H1 (cell line): Measurements from ENCODE around the gene SLC34A1. TPM values are rescaled to one million over a fixed set of nuclear protein-coding genes. Genes with fewer than 3 reads are reported as not detected.

ENCODE experiments used
- CTCF ChIA-PET: fragments of 300-600 bp; sonication (Branson Sonifier 250); formaldehyde crosslinking; loops from one replicate; lab custom pipeline; 2021; ENCODE audit not compliant: partially characterized antibody; lab: Charles Lee
- POLR2A ChIA-PET: fragments of 300-600 bp; sonication (Branson Sonifier 250); formaldehyde crosslinking; loops from one replicate; lab custom pipeline; 2021; ENCODE audit warnings: inconsistent platforms; ENCODE audit not compliant: partially characterized antibody; lab: Charles Lee
- DNase-seq, 2 experiments: peaks; one replicate each; pipeline versions ENCODE4 v3.0.0 to v3.0.0-alpha.2; 2010 to 2022; ENCODE audit warnings: low spot score in 2 of 2, low read depth in 1 of 2, mixed read lengths in 1 of 2
- FAIRE-seq: peaks from 2 replicates; lab custom pipeline; 2011; peaks lifted over from hg19 to GRCh38; lab: Jason Lieb, UNC
- H2AFZ ChIP-seq: 2 replicates; pipeline ENCODE4 v1.8.1; 2012; ENCODE audit warnings: low read length, inconsistent platforms
- H2AK5ac ChIP-seq: 2 replicates; pipeline ENCODE4 v1.6.1; 2013; ENCODE audit warnings: low read depth, low read length
- H2BK120ac ChIP-seq: replicated peaks from 2 replicates; pipeline ENCODE3; 2013; ENCODE audit warnings: low read depth, low read length, inconsistent platforms
- H2BK12ac ChIP-seq: 2 replicates; pipeline ENCODE4 v1.6.1; 2013; ENCODE audit warnings: low read depth, low read length
- H2BK15ac ChIP-seq: 2 replicates; pipeline ENCODE4 v1.6.1; 2013; ENCODE audit warnings: low read length
- H2BK20ac ChIP-seq: 2 replicates; pipeline ENCODE4 v1.6.1; 2013; ENCODE audit warnings: low read length
- H2BK5ac ChIP-seq: 2 replicates; pipeline ENCODE4 v1.6.1; 2013; ENCODE audit warnings: low read depth, low read length
- H3K14ac ChIP-seq: 2 replicates; pipeline ENCODE4 v1.6.1; 2013; ENCODE audit warnings: inconsistent platforms; ENCODE audit not compliant: insufficient read length
- H3K18ac ChIP-seq: 2 replicates; pipeline ENCODE4 v1.6.1; 2013; ENCODE audit warnings: low read length; ENCODE audit errors: extremely low read depth
- H3K23ac ChIP-seq: 2 replicates; pipeline ENCODE4 v1.6.1; 2013; ENCODE audit warnings: inconsistent platforms; ENCODE audit not compliant: insufficient read length
- H3K23me2 ChIP-seq: 2 replicates; pipeline ENCODE4 v1.6.1; 2013; ENCODE audit warnings: low read depth, low read length
- H3K27ac ChIP-seq: 2 replicates; pipeline ENCODE4 v1.6.1; 2011; ENCODE audit warnings: low read depth, low read length, inconsistent platforms
- H3K27me3 ChIP-seq, 4 experiments: replicated peaks in 1 of 4; 1 replicate in 1 of 4; 2 replicates in 3 of 4; pipeline versions ENCODE4 v1.6.1 to v1.8.1; 2011 to 2013; ENCODE audit warnings: low read length in 3 of 4, mild to moderate bottlenecking in 3 of 4, inconsistent platforms in 2 of 4, mixed read lengths in 2 of 4, moderate library complexity in 1 of 4; ENCODE audit not compliant: control insufficient read depth in 3 of 4, insufficient read depth in 3 of 4; ENCODE audit errors: extremely low read depth in 1 of 4
- H3K36me3 ChIP-seq, 4 experiments: 2 replicates each; pipeline versions ENCODE4 v1.6.1 to v1.8.1; 2011 to 2013; ENCODE audit warnings: mild to moderate bottlenecking in 4 of 4, low read length in 3 of 4, moderate library complexity in 2 of 4, control low read depth in 1 of 4, inconsistent platforms in 1 of 4; ENCODE audit not compliant: insufficient read depth in 4 of 4, control insufficient read depth in 2 of 4
- H3K4ac ChIP-seq: replicated peaks from 2 replicates; pipeline ENCODE3; 2013; ENCODE audit warnings: low read length, low read depth, mixed read lengths, inconsistent platforms; ENCODE audit not compliant: insufficient read length
- H3K4me1 ChIP-seq, 4 experiments: replicated peaks in 1 of 4; 1 replicate in 1 of 4; 2 replicates in 3 of 4; pipeline versions ENCODE4 v1.6.1 to v1.8.1; 2011 to 2013; ENCODE audit warnings: low read length in 3 of 4, inconsistent platforms in 2 of 4, mixed read lengths in 1 of 4; ENCODE audit not compliant: insufficient read depth in 4 of 4, control insufficient read depth in 3 of 4
- H3K4me2 ChIP-seq, 2 experiments: 2 replicates each; pipeline versions ENCODE4 v1.6.1 to v1.8.1; 2011 to 2013; ENCODE audit warnings: low read depth in 2 of 2, low read length in 2 of 2, control low read depth in 1 of 2, inconsistent platforms in 1 of 2, mild to moderate bottlenecking in 1 of 2; ENCODE audit not compliant: insufficient read depth in 1 of 2
- H3K4me3 ChIP-seq, 4 experiments: fragments of 200-600, 300-600 bp in 1 of 4; sonication (generic), shearing (Covaris generic), sonication (Bioruptor Twin) in 1 of 4; 2 replicates each; pipeline versions ENCODE4 v1.5.1 to v1.8.1; 2011 to 2016; ENCODE audit warnings: low read length in 4 of 4, low read depth in 3 of 4, control low read depth in 2 of 4, inconsistent platforms in 2 of 4, mild to moderate bottlenecking in 2 of 4, mixed read lengths in 1 of 4, moderate library complexity in 1 of 4; ENCODE audit not compliant: insufficient read depth in 2 of 4; ENCODE audit errors: extremely low read depth in 1 of 4
- H3K56ac ChIP-seq: replicated peaks from 2 replicates; pipeline ENCODE3; 2013; ENCODE audit warnings: low read depth, mild to moderate bottlenecking, mixed read lengths, low read length, inconsistent platforms; ENCODE audit not compliant: insufficient read length
- H3K79me1 ChIP-seq: 2 replicates; pipeline ENCODE4 v1.6.1; 2013; ENCODE audit warnings: low read depth, low read length, control low read depth
- H3K79me2 ChIP-seq, 2 experiments: 2 replicates each; pipeline versions ENCODE4 v1.6.1 to v1.8.1; 2012 to 2013; ENCODE audit warnings: low read length in 2 of 2, mild to moderate bottlenecking in 2 of 2, inconsistent platforms in 1 of 2; ENCODE audit not compliant: insufficient read depth in 2 of 2, control insufficient read depth in 1 of 2
- H3K9ac ChIP-seq, 4 experiments: replicated peaks in 1 of 4; 1 replicate in 1 of 4; 2 replicates in 3 of 4; pipeline versions ENCODE4 v1.6.1 to v1.8.1; 2011 to 2013; ENCODE audit warnings: low read depth in 3 of 4, low read length in 3 of 4, control low read depth in 2 of 4, mild to moderate bottlenecking in 2 of 4, moderate library complexity in 2 of 4, inconsistent platforms in 1 of 4; ENCODE audit errors: extremely low read depth in 1 of 4
- H3K9me3 ChIP-seq, 2 experiments: 2 replicates each; pipeline versions ENCODE4 v1.6.1 to v1.8.1; 2012 to 2013; ENCODE audit warnings: mild to moderate bottlenecking in 2 of 2, moderate library complexity in 2 of 2, control low read depth in 1 of 2, inconsistent platforms in 1 of 2, low read depth in 1 of 2, low read length in 1 of 2, mixed read lengths in 1 of 2; ENCODE audit not compliant: insufficient read depth in 2 of 2
- H4K20me1 ChIP-seq, 2 experiments: replicated peaks in 1 of 2; 2 replicates each; pipeline versions ENCODE3 to v1.8.1; 2011 to 2013; ENCODE audit warnings: inconsistent platforms in 2 of 2, low read length in 2 of 2, mild to moderate bottlenecking in 1 of 2; ENCODE audit not compliant: insufficient read depth in 2 of 2, control insufficient read depth in 1 of 2
- H4K5ac ChIP-seq: 2 replicates; pipeline ENCODE4 v1.6.1; 2013; ENCODE audit warnings: low read length, low read depth, mixed read lengths, inconsistent platforms; ENCODE audit not compliant: insufficient read length
- H4K8ac ChIP-seq: 2 replicates; pipeline ENCODE4 v1.8.0; 2013; ENCODE audit warnings: mild to moderate bottlenecking, moderate library complexity, low read length, inconsistent platforms; ENCODE audit not compliant: insufficient read depth; ENCODE audit errors: extremely low read depth
- H4K91ac ChIP-seq: replicated peaks from 2 replicates; pipeline ENCODE3; 2013; ENCODE audit warnings: low read length, mixed read lengths, inconsistent platforms; ENCODE audit not compliant: insufficient read length
- BCL11A ChIP-seq, 2 experiments: IDR thresholded peaks; one replicate each; pipeline ENCODE4 v1.6.1; 2011; ENCODE audit warnings: low read depth in 2 of 2, low read length in 2 of 2, mild to moderate bottlenecking in 2 of 2
- EP300 ChIP-seq, 2 experiments: IDR thresholded peaks; 1 replicate in 1 of 2; 2 replicates in 1 of 2; pipeline ENCODE4 v1.6.1; 2011 to 2012; ENCODE audit warnings: low read depth in 2 of 2, low read length in 2 of 2, mild to moderate bottlenecking in 2 of 2, borderline replicate concordance in 1 of 2, inconsistent platforms in 1 of 2, moderate library complexity in 1 of 2
- EZH2 ChIP-seq: fragments of 200-600 bp; sonication (generic); IDR thresholded peaks from 2 replicates; pipeline ENCODE4 v1.7.1; 2012; ENCODE audit warnings: low read depth, mild to moderate bottlenecking, moderate library complexity, low read length, inconsistent platforms; ENCODE audit not compliant: severe bottlenecking
- JUN ChIP-seq: IDR thresholded peaks from 2 replicates; pipeline ENCODE4 v1.6.1; 2011; ENCODE audit warnings: low read depth, mild to moderate bottlenecking, improper control_type of control experiment, low read length
- KDM4A ChIP-seq: IDR thresholded peaks from one replicate; pipeline ENCODE4 v1.7.1; 2012; ENCODE audit warnings: low read depth, mild to moderate bottlenecking, moderate library complexity, low read length, inconsistent platforms; ENCODE audit not compliant: severe bottlenecking
- KDM5A ChIP-seq: fragments of 200-600 bp; IDR thresholded peaks from 2 replicates; pipeline ENCODE4 v1.7.1; 2012; ENCODE audit warnings: mild to moderate bottlenecking, low read length, inconsistent platforms, mixed read lengths
- PHF8 ChIP-seq: fragments of 200-600 bp; sonication (generic); conservative IDR thresholded peaks from 2 replicates; pipeline ENCODE4 v1.7.1; 2012; ENCODE audit warnings: low read depth, mild to moderate bottlenecking, inconsistent platforms, low read length, moderate library complexity
- RFX5 ChIP-seq: IDR thresholded peaks from 2 replicates; pipeline ENCODE4 v1.6.1; 2011; ENCODE audit warnings: low read depth, low read length, improper control_type of control experiment, borderline replicate concordance
- SIRT6 ChIP-seq: IDR thresholded peaks from one replicate; pipeline ENCODE4 v1.7.1; 2012; ENCODE audit warnings: low read length, inconsistent platforms
- TCF12 ChIP-seq: IDR thresholded peaks from 2 replicates; pipeline ENCODE4 v1.6.1; 2011; ENCODE audit warnings: low read depth, mild to moderate bottlenecking, low read length
- TEAD4 ChIP-seq: IDR thresholded peaks from 2 replicates; pipeline ENCODE4 v1.6.1; 2012; ENCODE audit warnings: low read depth, low read length, inconsistent platforms, mixed read lengths
- WGBS, 2 experiments: shearing (Covaris generic) in 1 of 2; methylation state at CpG; one replicate each; pipeline versions ENCODE4 v1.1.6 to v1.1.7; 2013 to 2015; ENCODE audit warnings: low lambda C conversion rate in 2 of 2, mixed read lengths in 2 of 2, inconsistent platforms in 1 of 2, low coverage in 1 of 2, missing lambda C conversion rate in 1 of 2; ENCODE audit not compliant: insufficient replicate concordance in 2 of 2, insufficient coverage in 1 of 2, insufficient read length in 1 of 2; ENCODE audit errors: extremely low coverage in 1 of 2, missing lambda C conversion rate in 1 of 2; 5-methylcytosine and 5-hydroxymethylcytosine counted together
- polyA plus RNA-seq, 7 experiments: library from polyadenylated mRNA; depleted of rRNA in 3 of 7; stranded (reverse) in 5 of 7; unstranded in 2 of 7; fragments of >200 nt in 5 of 7; fragments of 200-250 nt in 2 of 7; gene quantifications; 1 replicate in 5 of 7; 2 replicates in 1 of 7; 4 replicates in 1 of 7; pipeline versions ENCODE4 v1.2.1 to v1.2.3, GENCODE V29; 2011 to 2013; ENCODE audit warnings: missing spikeins in 2 of 7, mixed read lengths in 2 of 7
- total RNA-seq: library from RNA; stranded (reverse); fragmentation: NEBNext Ultra II Directional; extraction: Animal tissue kit (Norgen Biotek cat#: 25700); gene quantifications from 2 replicates; pipeline ENCODE4 v1.2.1, GENCODE V29; 2021

The SLC34A1 gene
- total and polyA plus RNA-seq, 2 of the 8 experiments (the other 6 are each of a cell fraction or from before 2014, with no cell fraction given), result not detected

DNA sequence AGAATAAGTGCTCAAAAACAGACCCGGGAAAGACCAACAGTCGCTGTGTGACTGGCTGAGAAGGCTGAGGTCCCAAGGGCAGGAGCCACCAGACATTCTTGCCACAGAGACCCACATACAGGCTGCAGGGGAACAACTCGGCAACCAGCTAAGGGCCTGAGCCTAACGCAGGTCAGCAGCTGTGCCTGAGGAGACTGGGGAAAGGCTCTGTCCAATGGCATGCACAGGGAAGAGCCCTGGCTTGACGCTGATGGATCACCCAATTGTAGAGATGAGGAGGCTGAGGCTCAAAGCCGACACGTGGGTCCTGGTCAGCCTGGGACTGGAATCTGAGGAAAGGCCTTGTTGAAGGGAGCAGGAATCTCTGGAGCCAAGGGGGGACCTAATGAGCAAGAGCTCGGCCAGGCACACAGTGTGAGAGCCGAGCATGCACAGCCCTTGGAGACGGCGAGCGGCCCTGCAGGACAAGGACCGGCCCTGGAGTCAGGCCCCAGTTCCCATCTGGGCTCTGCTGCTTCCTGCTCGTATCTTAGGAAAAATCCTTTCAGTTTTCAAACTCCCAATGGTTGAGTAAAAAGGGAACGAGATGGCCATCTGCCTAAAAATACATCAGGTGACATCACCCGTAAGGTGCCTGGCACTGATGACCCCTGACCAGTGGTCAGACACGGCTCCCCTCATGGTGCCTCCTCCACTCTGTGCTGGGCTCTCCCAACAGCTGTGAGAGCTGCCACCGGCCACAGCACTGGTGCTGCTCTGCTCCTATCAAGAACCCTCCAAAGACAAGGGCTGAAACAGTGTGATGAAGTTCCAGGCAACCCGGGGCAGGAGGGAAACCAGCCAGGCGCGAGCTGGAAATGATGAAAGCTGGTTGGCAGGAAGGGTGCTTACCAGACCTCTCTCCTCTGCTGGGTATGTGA, 49.2 kb upstream of the SLC34A1 start:
- Histone ChIP-seq H3K36me3 (peaks cover 22 to 37% (median 33%) of the 10 kb centered on the region in 4 experiments), H3K27ac (no peak overlapping the region), H2AFZ (no peak overlapping the region), H3K4me2 (no peak overlapping the region), H4K91ac (no peak overlapping the region), H3K18ac (no peak overlapping the region), H2BK20ac (no peak overlapping the region), H2BK12ac (no peak overlapping the region), H2BK120ac (no peak overlapping the region), H2AK5ac (no peak overlapping the region), H3K56ac (no peak overlapping the region), H4K8ac (no peak overlapping the region), H3K4me1 (peaks cover 0 to 5% (median 3%) of the 10 kb centered on the region in 4 experiments; a peak in 4 of 7 replicates), H3K27me3 (no peaks in the 10 kb centered on the region), H3K23ac (no peak overlapping the region), H3K9me3 (no peaks in the 10 kb centered on the region), H3K4me3 (no peak overlapping the region), H4K5ac (no peak overlapping the region), H3K4ac (no peak overlapping the region), H2BK15ac (no peak overlapping the region), H3K9ac (no peak overlapping the region), H3K23me2 (no peaks in the 10 kb centered on the region), H2BK5ac (no peak overlapping the region), H3K14ac (no peak overlapping the region), H4K20me1 (peaks cover 0 to 17% of the 10 kb centered on the region in 2 experiments), H3K79me1 (peaks cover 9% of the 10 kb centered on the region), H3K79me2 (peaks cover 3 to 8% of the 10 kb centered on the region in 2 experiments; a peak in 2 of 4 replicates)
- TF ChIP-seq KDM5A (no peak), TCF12 (no peak), KDM4A (no peak), TEAD4 (no peak), BCL11A (IDR thresholded peaks at IDR 0.05; ENCODE audit: low read depth in 2 of 2, low read length in 2 of 2) (no peak), PHF8 (no peak), EP300 (IDR thresholded peaks at IDR 0.05; ENCODE audit: borderline replicate concordance in 1 of 2, low read depth in 2 of 2, low read length in 2 of 2) (no peak), JUN (no peak), EZH2 (no peak), SIRT6 (no peak), RFX5 (no peak)
- POLR2A ChIA-PET, result interaction anchor here (0.6 to 2.0 kb wide), 3 partner anchors 8 to 44 kb away, joined by 3 to 6 read pairs (median 4); partner anchors contain the start of gene LMAN2
- FAIRE-seq, result no peak
- WGBS, 2 experiments, result 95% methylated on average over 21 of the region's 21 CpGs; no CpG with 5 or more reads in 1 of the 2 experiments
- CTCF ChIA-PET, result interaction anchor here (1.1 to 10.3 kb wide), 11 partner anchors 9 to 112 kb away, joined by 3 to 100 read pairs (median 4); partner anchors contain the start of gene RGS14
- DNase-seq, result no peak
